PC-9 (cell line): ENCODE measurements around the gene SYNPR. TPM values are rescaled to one million over a fixed set of nuclear protein-coding genes. Genes with fewer than 3 reads are reported as not detected.

Experiments used
- BruUV-seq: library from RNA; stranded (reverse); fragments of 400-500 nt; replicated peaks from 2 replicates; lab custom pipeline; 2021; lab: Mats Ljungman, UMichigan
- CTCF ChIA-PET: fragments of 300-600 bp; sonication (Branson Sonifier 250); formaldehyde crosslinking; loops from one replicate; lab custom pipeline; 2022; ENCODE audit warnings: antibody characterized with exemption; lab: Charles Lee
- POLR2A ChIA-PET: fragments of 300-600 bp; sonication (Branson Sonifier 250); formaldehyde crosslinking; loops from one replicate; lab custom pipeline; 2022; ENCODE audit warnings: antibody characterized with exemption; ENCODE audit not compliant: unreplicated experiment; lab: Charles Lee
- DNase-seq, 2 experiments: peaks; one replicate each; pipeline versions ENCODE4 v3.0.0 to v3.0.0-alpha.2; 2015 to 2022; ENCODE audit warnings: mixed read lengths in 1 of 2
- H2AFZ ChIP-seq: fragments of 200-600 bp; sonication (generic); 2 replicates; pipeline ENCODE4 v1.8.1; 2017; ENCODE audit warnings: antibody characterized with exemption
- H3F3A ChIP-seq: fragments of 200-600 bp; sonication (generic); 2 replicates; pipeline ENCODE4 v1.8.1; 2017; ENCODE audit warnings: antibody characterized with exemption, mild to moderate bottlenecking, low read depth; ENCODE audit not compliant: insufficient read depth
- H3K27ac ChIP-seq: fragments of 200-600 bp; sonication (generic); 2 replicates; pipeline ENCODE4 v1.6.1; 2016; ENCODE audit warnings: mixed run types
- H3K27me3 ChIP-seq: fragments of 200-600 bp; sonication (generic); 2 replicates; pipeline ENCODE4 v1.6.1; 2016; ENCODE audit warnings: low read depth, mixed run types; ENCODE audit not compliant: insufficient read depth
- H3K36me3 ChIP-seq: fragments of 200-600 bp; sonication (generic); 2 replicates; pipeline ENCODE4 v1.6.1; 2016; ENCODE audit warnings: low read depth, mixed run types
- H3K4me1 ChIP-seq: fragments of 200-600 bp; sonication (generic); replicated peaks from 2 replicates; pipeline ENCODE4 v1.6.1; 2016; ENCODE audit warnings: mixed run types; ENCODE audit not compliant: insufficient read depth
- H3K4me2 ChIP-seq: fragments of 200-600 bp; sonication (generic); 2 replicates; pipeline ENCODE4 v1.6.1; 2017; ENCODE audit warnings: mixed run types
- H3K4me3 ChIP-seq: fragments of 200-600 bp; sonication (generic); 2 replicates; pipeline ENCODE4 v1.6.1; 2016; ENCODE audit warnings: mixed run types
- H3K79me2 ChIP-seq: fragments of 200-600 bp; sonication (generic); 2 replicates; pipeline ENCODE4 v1.6.1; 2017; ENCODE audit warnings: low read depth, mixed run types
- H3K9me2 ChIP-seq: fragments of 200-600 bp; sonication (generic); 2 replicates; pipeline ENCODE4 v1.8.1; 2017; ENCODE audit warnings: mild to moderate bottlenecking; ENCODE audit not compliant: insufficient read depth
- H3K9me3 ChIP-seq: fragments of 200-600 bp; sonication (generic); 2 replicates; pipeline ENCODE4 v1.8.1; 2016; ENCODE audit warnings: low read depth; ENCODE audit not compliant: insufficient read depth
- H4K20me1 ChIP-seq: fragments of 200-600 bp; sonication (generic); 2 replicates; pipeline ENCODE4 v1.8.1; 2017; ENCODE audit not compliant: insufficient read depth
- CTCF ChIP-seq: fragments of 200-600 bp; sonication (generic); conservative IDR thresholded peaks from 2 replicates; pipeline ENCODE4 v1.6.1; 2017; ENCODE audit warnings: mixed run types, antibody characterized with exemption, mild to moderate bottlenecking, moderate library complexity
- EZH2 ChIP-seq: fragments of 200-600 bp; sonication (generic); IDR thresholded peaks from 2 replicates; pipeline ENCODE4 v1.8.0; 2017; ENCODE audit warnings: antibody characterized with exemption, low read depth
- intact Hi-C: fragments of 100-400 bp; cut with micrococcal nuclease; formaldehyde crosslinking; loops from one replicate; pipeline ENCODE4 v1.10.0; 2022; ENCODE audit not compliant: unreplicated experiment
- total RNA-seq: library from RNA; stranded (reverse); gene quantifications from 2 replicates; pipeline ENCODE4 v1.2.3, GENCODE V29; 2021

The SYNPR gene
- total RNA-seq, 1 experiment from 2014 or later = not detected

- BruUV-seq = no TSS peak
- intact Hi-C loops = no loop called here
- no peaks in the 10 kb centered on the region for H3K27me3 ChIP-seq
- no peak overlapping the region for H3K4me3 ChIP-seq
- no peaks in the 10 kb centered on the region for H4K20me1 ChIP-seq
- ChIA-PET CTCF (no interaction called here), POLR2A (no interaction called here)
- no peaks in the 10 kb centered on the region for H3K9me3 ChIP-seq
- no peaks in the 10 kb centered on the region for H3K36me3 ChIP-seq
- DNase-seq = no peak
- no peaks in the 10 kb centered on the region for H3K4me1 ChIP-seq
- H3K27ac ChIP-seq = no peak overlapping the region
- H3K4me2 ChIP-seq = no peak overlapping the region
- no peak overlapping the region for H2AFZ ChIP-seq
- TF ChIP-seq CTCF (no peak), EZH2 (no peak)
- no peaks in the 10 kb centered on the region for H3F3A ChIP-seq
- no peaks in the 10 kb centered on the region for H3K79me2 ChIP-seq
- no peaks in the 10 kb centered on the region for H3K9me2 ChIP-seq
These were observed 219.5 kb downstream of the SYNPR start for GRCh38 chr3:63497641-63498040.

GRCh38 chr3:63500196-63500595 is 222.1 kb downstream of the SYNPR start:
- BruUV-seq = no TSS peak
- no peaks in the 10 kb centered on the region for H3K9me2 ChIP-seq
- DNase-seq = no peak
- no peaks in the 10 kb centered on the region for H4K20me1 ChIP-seq
- H3K36me3 ChIP-seq = no peaks in the 10 kb centered on the region
- no peaks in the 10 kb centered on the region for H3K27me3 ChIP-seq
- no peaks in the 10 kb centered on the region for H3K9me3 ChIP-seq
- intact Hi-C loops = no loop called here
- TF ChIP-seq CTCF = no peak
- TF ChIP-seq EZH2 = no peak
- no peaks in the 10 kb centered on the region for H3K79me2 ChIP-seq
- H3K4me2 ChIP-seq = no peak overlapping the region
- ChIA-PET CTCF (no interaction called here), POLR2A (no interaction called here)
- no peaks in the 10 kb centered on the region for H3F3A ChIP-seq
- no peak overlapping the region for H3K27ac ChIP-seq
- H2AFZ ChIP-seq = no peak overlapping the region
- H3K4me3 ChIP-seq = no peak overlapping the region
- no peaks in the 10 kb centered on the region for H3K4me1 ChIP-seq

GRCh38 chr3:63508305-63508704 is 230.2 kb downstream of the SYNPR start:
- intact Hi-C loops = no loop called here
- ChIA-PET POLR2A (no interaction called here), CTCF (no interaction called here)
- no TSS peak for BruUV-seq
- Histone ChIP-seq H3K4me1 (no peaks in the 10 kb centered on the region), H3K79me2 (no peaks in the 10 kb centered on the region), H3K9me3 (no peaks in the 10 kb centered on the region), H3K4me2 (no peak overlapping the region), H3K9me2 (no peaks in the 10 kb centered on the region), H3K27ac (no peak overlapping the region), H3K27me3 (peaks cover 3% of the 10 kb centered on the region; the same call in 1 of the 2 replicates), H3F3A (no peaks in the 10 kb centered on the region), H3K4me3 (no peak overlapping the region), H2AFZ (no peak overlapping the region), H3K36me3 (no peaks in the 10 kb centered on the region), H4K20me1 (no peaks in the 10 kb centered on the region)
- no peak for DNase-seq
- TF ChIP-seq CTCF = no peak
- TF ChIP-seq EZH2 = no peak
